CD4-positive, alpha-beta T cell treated with Interleukin-17A for 4 hours (primary cell): ENCODE data around the gene NCSTN.

Experiments
- DNase-seq: peaks from one replicate; pipeline ENCODE4 v3.0.0-alpha.2; 2020; ENCODE audit warnings: mixed read lengths

Gene NCSTN

DNA sequence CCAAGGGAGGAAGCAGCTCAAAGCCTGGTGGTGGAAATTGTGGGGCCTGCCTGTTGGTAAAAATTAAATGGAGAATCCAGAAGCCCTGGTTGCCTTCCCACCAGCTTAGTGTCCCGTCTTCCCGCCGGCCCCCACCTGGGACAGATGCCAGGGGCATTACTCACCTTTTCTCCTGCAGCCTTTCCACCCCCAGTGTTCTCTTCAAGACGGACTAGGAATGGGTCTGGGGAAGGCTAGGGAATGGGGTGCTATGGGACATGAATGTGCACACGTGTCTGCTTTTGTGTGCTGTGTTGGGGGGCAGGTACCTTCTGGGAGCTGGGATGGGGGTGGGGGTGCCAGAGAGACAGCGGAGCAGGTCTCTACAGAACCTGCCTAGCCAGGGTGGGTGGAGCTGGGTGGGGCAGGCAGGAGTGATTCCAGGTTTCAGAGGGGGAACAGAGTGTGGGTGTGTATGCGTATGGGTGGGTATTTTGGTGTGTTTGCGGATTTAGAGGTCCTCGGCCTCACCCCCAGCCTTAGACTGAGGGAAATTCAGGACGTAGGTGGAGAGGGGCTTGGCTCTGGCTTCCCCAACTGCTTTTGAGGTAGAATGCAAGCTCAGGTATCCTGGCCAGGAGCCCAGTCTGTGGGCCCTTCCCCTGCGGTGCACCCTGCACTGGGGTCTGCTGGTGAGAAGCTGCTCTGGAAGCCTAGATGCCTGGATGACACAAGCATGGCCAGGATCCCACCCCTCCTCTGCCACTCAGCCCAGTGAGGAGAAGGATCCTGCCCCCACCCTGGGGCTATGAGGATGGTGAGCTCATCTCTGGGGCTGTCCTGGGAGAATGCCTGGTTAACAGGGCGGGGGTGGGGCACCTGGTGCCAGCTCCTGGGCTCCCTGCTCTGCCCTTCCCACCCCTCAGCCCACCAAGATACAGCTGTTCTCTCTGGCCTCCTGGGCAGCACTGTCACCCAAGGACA lies 64.9 kb downstream of the NCSTN start:
- DNase-seq = no peak
